Measurements from ENCODE around the gene NUMBL.

NUMBL gene

GRCh38 chr19:40716031-40716481, 25.6 kb upstream of the NUMBL start:
- DNase-seq (ENCODE audit: low spot score) = no peak

- peak; percentile 98 for DNase-seq (ENCODE audit: low spot score)
These were observed 24.2 kb upstream of the NUMBL start for GRCh38 chr19:40714441-40715299.

- no peak for DNase-seq (ENCODE audit: low spot score)
These were observed 23.5 kb upstream of the NUMBL start for GRCh38 chr19:40713939-40714338.

- no peak for DNase-seq (ENCODE audit: low spot score)
These were observed 19.4 kb upstream of the NUMBL start for GRCh38 chr19:40709817-40710216.

- DNase-seq (ENCODE audit: low spot score) = no peak
These were observed 17.2 kb upstream of the NUMBL start for GRCh38 chr19:40707615-40708014.

GRCh38 chr19:40705950-40706619, 15.6 kb upstream of the NUMBL start:
- DNase-seq (ENCODE audit: low spot score) = no peak

GRCh38 chr19:40705362-40705651, 14.9 kb upstream of the NUMBL start:
- DNase-seq (ENCODE audit: low spot score) = no peak

GRCh38 chr19:40704491-40705361, 14.3 kb upstream of the NUMBL start:
- no peak for DNase-seq (ENCODE audit: low spot score)

GRCh38 chr19:40703029-40703755, 12.7 kb upstream of the NUMBL start:
- no peak for DNase-seq (ENCODE audit: low spot score)

GRCh38 chr19:40702337-40703012, 12.0 kb upstream of the NUMBL start:
- peak; percentile 81 for DNase-seq (ENCODE audit: low spot score)

GRCh38 chr19:40701758-40702157, 11.3 kb upstream of the NUMBL start:
- DNase-seq (ENCODE audit: low spot score) = no peak

GRCh38 chr19:40700083-40700482, 9.6 kb upstream of the NUMBL start:
- no peak for DNase-seq (ENCODE audit: low spot score)

- no peak for DNase-seq (ENCODE audit: low spot score)
These were observed 6.6 kb upstream of the NUMBL start for GRCh38 chr19:40697007-40697406.

- DNase-seq (ENCODE audit: low spot score) = no peak
These were observed 5.4 kb upstream of the NUMBL start for GRCh38 chr19:40695881-40696280.

- no peak for DNase-seq (ENCODE audit: low spot score)
These were observed 3.4 kb upstream of the NUMBL start for GRCh38 chr19:40693896-40694295.

- DNase-seq (ENCODE audit: low spot score) = no peak
These were observed 2.8 kb upstream of the NUMBL start for GRCh38 chr19:40693150-40693788.

- DNase-seq (ENCODE audit: low spot score) = no peak
These were observed 1.7 kb upstream of the NUMBL start for GRCh38 chr19:40692212-40692551.

- DNase-seq (ENCODE audit: low spot score) = no peak
These were observed 1.2 kb upstream of the NUMBL start for GRCh38 chr19:40691421-40692211.

GRCh38 chr19:40690693-40691420, 406 bp upstream of the NUMBL start:
- peak; percentile 84 for DNase-seq (ENCODE audit: low spot score)
